A673 (cell line): ENCODE data around the gene MDFIC2. TPM values are rescaled to one million over a fixed set of nuclear protein-coding genes. Genes with fewer than 3 reads are reported as not detected.

ENCODE experiments used
- BruUV-seq: library from RNA; stranded (reverse); fragments of 400-500 nt; replicated peaks from 2 replicates; lab custom pipeline; 2021; lab: Mats Ljungman, UMichigan
- CTCF ChIA-PET: fragments of 300-600 bp; sonication (Branson Sonifier 250); formaldehyde crosslinking; loops from one replicate; lab custom pipeline; 2022; ENCODE audit warnings: antibody characterized with exemption; lab: Charles Lee
- POLR2A ChIA-PET: fragments of 300-600 bp; sonication (Branson Sonifier 250); formaldehyde crosslinking; loops from one replicate; lab custom pipeline; 2022; ENCODE audit warnings: antibody characterized with exemption; ENCODE audit not compliant: low non-redundant PET; lab: Charles Lee
- DNase-seq: peaks from one replicate; pipeline ENCODE4 v3.0.0-alpha.2; 2015; ENCODE audit warnings: low spot score
- H3K27ac ChIP-seq: fragments of 200-600 bp; sonication (generic); 2 replicates; pipeline ENCODE4 v1.5.1; 2016; ENCODE audit warnings: mixed run types, low read depth, mild to moderate bottlenecking, mixed read lengths, antibody characterized with exemption, low read length; ENCODE audit not compliant: poor library complexity, severe bottlenecking
- H3K27me3 ChIP-seq: fragments of 200-600 bp; sonication (generic); replicated peaks from 2 replicates; pipeline ENCODE4 v1.6.1; 2017; ENCODE audit warnings: mixed run types, low read depth, mild to moderate bottlenecking, mixed read lengths, antibody characterized with exemption, low read length; ENCODE audit not compliant: insufficient read depth, poor library complexity
- H3K36me3 ChIP-seq: fragments of 200-600 bp; sonication (generic); 2 replicates; pipeline ENCODE4 v1.6.1; 2016; ENCODE audit warnings: mixed run types, mild to moderate bottlenecking, mixed read lengths, antibody characterized with exemption, low read length; ENCODE audit not compliant: insufficient read depth, poor library complexity, severe bottlenecking
- H3K4me1 ChIP-seq: fragments of 200-600 bp; sonication (generic); 2 replicates; pipeline ENCODE4 v1.6.1; 2017; ENCODE audit warnings: mixed run types, mild to moderate bottlenecking, mixed read lengths, antibody characterized with exemption, low read length; ENCODE audit not compliant: insufficient read depth, poor library complexity, severe bottlenecking
- H3K4me3 ChIP-seq: fragments of 200-600 bp; sonication (generic); 2 replicates; pipeline ENCODE4 v1.5.1; 2016; ENCODE audit warnings: low read depth, mixed run types, mild to moderate bottlenecking, mixed read lengths, low read length; ENCODE audit not compliant: poor library complexity, severe bottlenecking
- H3K9me3 ChIP-seq: fragments of 200-600 bp; sonication (generic); 2 replicates; pipeline ENCODE4 v1.6.1; 2016; ENCODE audit warnings: mixed run types, low read depth, mild to moderate bottlenecking, mixed read lengths, antibody characterized with exemption, low read length; ENCODE audit not compliant: poor library complexity, severe bottlenecking
- EZH2 ChIP-seq: fragments of 200-600 bp; sonication (generic); IDR thresholded peaks from 2 replicates; pipeline ENCODE4 v1.6.1; 2017; ENCODE audit warnings: borderline replicate concordance, low read depth, mild to moderate bottlenecking, mixed read lengths, antibody characterized with exemption, low read length; ENCODE audit not compliant: poor library complexity, severe bottlenecking
- intact Hi-C: fragments of 100-400 bp; cut with micrococcal nuclease; formaldehyde crosslinking; loops from one replicate; pipeline ENCODE4 v1.10.0; 2022; ENCODE audit not compliant: unreplicated experiment
- total RNA-seq: library from RNA; stranded (reverse); gene quantifications from 2 replicates; pipeline ENCODE4 v1.2.3, GENCODE V29; 2021
- TF ChIP-seq, protein P1 (sequence below): fragments of 300-800, 200-600 bp; sonication (generic); conservative IDR thresholded peaks from 2 replicates; pipeline ENCODE4 v1.5.1; 2017; ENCODE audit warnings: low read depth, mild to moderate bottlenecking, antibody characterized with exemption, low read length, moderate library complexity, mixed read lengths

MDFIC2 gene
- total RNA-seq, 1 experiment from 2014 or later = not detected

DNA sequence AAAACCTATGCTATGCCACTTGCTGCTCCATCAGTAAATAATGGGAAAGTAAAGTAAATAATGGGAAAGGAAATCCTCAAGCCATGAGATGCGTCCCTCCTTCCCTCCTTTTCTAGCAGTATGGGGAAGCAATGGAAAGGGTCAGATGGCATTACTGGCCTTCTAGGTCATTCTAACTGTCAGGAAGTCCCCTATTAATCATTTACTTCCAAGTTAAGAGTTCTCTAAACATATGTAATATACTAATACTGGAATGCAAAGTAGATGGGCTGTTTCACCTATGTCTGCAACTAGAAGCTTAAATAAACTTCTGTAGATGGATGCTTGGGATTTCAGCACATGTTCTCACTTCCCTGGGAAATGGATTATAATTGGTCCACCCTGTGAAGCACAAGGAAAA is 55.9 kb downstream of the MDFIC2 start:
- no TSS peak for BruUV-seq
- H3K9me3 ChIP-seq = no peaks in the 10 kb centered on the region
- intact Hi-C loops = no loop called here
- no peaks in the 10 kb centered on the region for H3K27me3 ChIP-seq
- CTCF ChIA-PET = no interaction called here
- no peak overlapping the region for H3K27ac ChIP-seq
- no peak for DNase-seq
- no peaks in the 10 kb centered on the region for H3K4me1 ChIP-seq
- no peak overlapping the region for H3K4me3 ChIP-seq
- TF ChIP-seq, protein P1, sequence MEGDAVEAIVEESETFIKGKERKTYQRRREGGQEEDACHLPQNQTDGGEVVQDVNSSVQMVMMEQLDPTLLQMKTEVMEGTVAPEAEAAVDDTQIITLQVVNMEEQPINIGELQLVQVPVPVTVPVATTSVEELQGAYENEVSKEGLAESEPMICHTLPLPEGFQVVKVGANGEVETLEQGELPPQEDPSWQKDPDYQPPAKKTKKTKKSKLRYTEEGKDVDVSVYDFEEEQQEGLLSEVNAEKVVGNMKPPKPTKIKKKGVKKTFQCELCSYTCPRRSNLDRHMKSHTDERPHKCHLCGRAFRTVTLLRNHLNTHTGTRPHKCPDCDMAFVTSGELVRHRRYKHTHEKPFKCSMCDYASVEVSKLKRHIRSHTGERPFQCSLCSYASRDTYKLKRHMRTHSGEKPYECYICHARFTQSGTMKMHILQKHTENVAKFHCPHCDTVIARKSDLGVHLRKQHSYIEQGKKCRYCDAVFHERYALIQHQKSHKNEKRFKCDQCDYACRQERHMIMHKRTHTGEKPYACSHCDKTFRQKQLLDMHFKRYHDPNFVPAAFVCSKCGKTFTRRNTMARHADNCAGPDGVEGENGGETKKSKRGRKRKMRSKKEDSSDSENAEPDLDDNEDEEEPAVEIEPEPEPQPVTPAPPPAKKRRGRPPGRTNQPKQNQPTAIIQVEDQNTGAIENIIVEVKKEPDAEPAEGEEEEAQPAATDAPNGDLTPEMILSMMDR = no peak
- no peak for TF ChIP-seq EZH2
- POLR2A ChIA-PET = no interaction called here
- H3K36me3 ChIP-seq = no peaks in the 10 kb centered on the region

DNA sequence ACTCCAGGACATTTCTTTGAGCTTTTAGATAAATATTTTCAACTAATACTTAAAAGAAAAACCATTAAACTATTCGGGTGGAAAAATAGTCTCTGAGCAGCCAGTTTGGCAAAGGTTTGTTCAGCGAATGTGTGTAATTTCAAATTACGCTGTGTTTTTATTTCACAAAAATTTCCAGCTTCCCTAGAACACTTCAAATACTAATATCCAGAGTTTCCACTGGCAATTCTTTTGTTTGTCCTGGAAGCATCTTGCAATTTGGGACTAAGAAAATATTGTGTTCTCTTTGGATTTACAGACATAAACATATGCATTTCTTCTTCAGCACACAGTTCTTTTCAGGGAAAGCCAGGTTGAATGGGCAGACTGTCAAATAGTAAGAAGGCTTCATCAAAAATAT is 61.9 kb downstream of the MDFIC2 start:
- Histone ChIP-seq H3K27ac (no peak overlapping the region), H3K27me3 (no peaks in the 10 kb centered on the region), H3K4me3 (no peak overlapping the region), H3K4me1 (no peaks in the 10 kb centered on the region), H3K36me3 (no peaks in the 10 kb centered on the region), H3K9me3 (no peaks in the 10 kb centered on the region)
- intact Hi-C loops = no loop called here
- BruUV-seq = no TSS peak
- TF ChIP-seq EZH2 = no peak
- TF ChIP-seq, protein P1 = no peak
- DNase-seq = no peak
- CTCF ChIA-PET = no interaction called here
- POLR2A ChIA-PET = no interaction called here

DNA sequence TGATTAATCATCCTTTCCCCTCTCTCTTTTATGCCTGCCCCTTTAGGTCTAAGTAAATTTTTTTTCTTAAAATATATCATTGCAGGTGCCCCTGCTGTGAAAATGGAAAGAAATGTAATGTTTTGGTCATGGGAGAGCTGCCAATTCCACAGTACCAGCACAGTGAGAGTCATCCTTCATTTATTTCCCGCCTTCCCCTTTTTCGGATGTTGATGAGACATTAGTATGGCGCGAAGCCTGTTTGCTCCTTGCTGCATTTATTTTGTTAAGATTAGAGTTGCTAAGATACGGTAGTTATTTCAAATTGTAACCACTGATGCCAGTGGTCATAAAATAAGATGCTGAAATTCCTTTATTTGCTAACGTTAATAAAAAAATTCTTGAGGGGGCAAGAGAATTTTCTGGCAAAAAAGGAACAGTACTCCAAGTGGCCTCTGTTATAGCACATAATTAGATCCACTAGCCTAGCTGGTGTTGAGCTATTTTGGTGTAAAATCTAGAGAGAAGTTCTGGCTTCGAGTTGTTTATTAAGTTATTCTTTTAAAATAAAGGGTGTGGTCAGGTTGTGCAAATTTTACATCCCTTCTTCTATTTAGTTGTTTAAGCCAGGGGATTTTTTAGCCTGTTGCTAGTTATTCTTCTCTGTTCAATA is 62.8 kb downstream of the MDFIC2 start:
- TF ChIP-seq, protein P1 = no peak
- no peak for TF ChIP-seq EZH2
- no peaks in the 10 kb centered on the region for H3K27me3 ChIP-seq
- H3K27ac ChIP-seq = no peak overlapping the region
- BruUV-seq = no TSS peak
- intact Hi-C loops = no loop called here
- POLR2A ChIA-PET = no interaction called here
- H3K36me3 ChIP-seq = no peaks in the 10 kb centered on the region
- no peaks in the 10 kb centered on the region for H3K9me3 ChIP-seq
- DNase-seq = peak; percentile 8
- CTCF ChIA-PET = no interaction called here
- peaks cover 2% of the 10 kb centered on the region for H3K4me1 ChIP-seq
- no peak overlapping the region for H3K4me3 ChIP-seq
